Kasumi-1 (cell line): ENCODE results near the gene CATSPER3.

ENCODE experiments used
- DNase-seq, 2 experiments: peaks; one replicate each; lab custom pipeline; 2025; lab: John Stamatoyannopoulos, UW

The CATSPER3 gene

GRCh38 chr5:135010502-135011354 is 43.0 kb downstream of the CATSPER3 start:
- no peak for DNase-seq

- DNase-seq, result no peak
Measured at GRCh38 chr5:135011355-135012032, 43.8 kb downstream of the CATSPER3 start.

- no peak for DNase-seq
Measured at GRCh38 chr5:135012033-135012588, 44.4 kb downstream of the CATSPER3 start.

- no peak for DNase-seq
Measured at GRCh38 chr5:135012951-135013391, 45.3 kb downstream of the CATSPER3 start.

GRCh38 chr5:135013445-135013844 is 45.7 kb downstream of the CATSPER3 start:
- DNase-seq, result no peak

GRCh38 chr5:135013947-135014570 is 46.4 kb downstream of the CATSPER3 start:
- DNase-seq, result no peak

GRCh38 chr5:135015942-135016341 is 48.2 kb downstream of the CATSPER3 start:
- DNase-seq, result no peak

- DNase-seq, result no peak
Measured at GRCh38 chr5:135016861-135017290, 49.2 kb downstream of the CATSPER3 start.

GRCh38 chr5:135018457-135018856 is 50.8 kb downstream of the CATSPER3 start:
- no peak for DNase-seq

- no peak for DNase-seq
Measured at GRCh38 chr5:135019314-135019713, 51.6 kb downstream of the CATSPER3 start.

GRCh38 chr5:135020111-135020895 is 52.6 kb downstream of the CATSPER3 start:
- no peak for DNase-seq

GRCh38 chr5:135024956-135025729 is 57.4 kb downstream of the CATSPER3 start:
- DNase-seq, result no peak

GRCh38 chr5:135025730-135026644 is 58.3 kb downstream of the CATSPER3 start:
- no peak for DNase-seq

GRCh38 chr5:135026645-135027265 is 59.0 kb downstream of the CATSPER3 start:
- DNase-seq, result no peak

- DNase-seq, result no peak
Measured at GRCh38 chr5:135027266-135027696, 59.6 kb downstream of the CATSPER3 start.

GRCh38 chr5:135027697-135028615 is 60.2 kb downstream of the CATSPER3 start:
- DNase-seq, result no peak

- DNase-seq, result no peak
Measured at GRCh38 chr5:135028791-135029476, 61.2 kb downstream of the CATSPER3 start.
